Activated CD4-positive, alpha-beta T cell treated with anti-CD3 and anti-CD28 coated beads for 4 hours (primary cell): ENCODE data around the gene ABTB1.

ENCODE experiments used
- DNase-seq, 2 donors: peaks; one replicate each; pipeline ENCODE4 v3.0.0-alpha.2; 2020

ABTB1 gene

DNA sequence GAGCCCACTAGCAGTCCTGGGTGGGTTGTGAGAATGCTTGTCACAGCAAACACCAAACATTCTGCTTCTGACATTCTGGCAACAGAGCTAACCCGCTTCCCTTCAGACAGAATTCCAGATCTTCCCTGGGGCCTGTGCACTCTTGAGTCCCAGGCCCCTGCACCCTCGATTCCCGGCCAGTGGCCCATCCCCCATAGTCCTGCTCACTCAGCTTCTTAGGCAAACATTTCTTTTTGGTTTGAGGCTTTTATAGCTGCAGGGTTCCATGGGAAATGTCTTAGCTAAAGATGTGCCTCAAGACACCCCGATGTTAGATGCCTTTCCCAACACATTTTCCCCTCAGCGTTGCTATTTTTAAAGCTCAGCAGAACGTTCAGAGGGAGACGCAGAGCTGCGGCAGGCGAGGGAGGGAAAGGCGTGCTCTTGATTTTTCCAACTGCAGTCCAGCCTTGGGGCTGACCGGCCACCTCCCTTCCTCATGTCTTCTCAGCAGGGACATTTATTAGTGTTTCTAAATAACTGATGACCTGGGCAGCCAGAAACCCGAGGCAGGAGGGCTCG lies 35.2 kb downstream of the ABTB1 start:
- DNase-seq: no peak

GRCh38 chr3:127708837-127709236 lies 36.1 kb downstream of the ABTB1 start:
- DNase-seq: no peak

GRCh38 chr3:127709320-127710060 lies 36.7 kb downstream of the ABTB1 start:
- DNase-seq: no peak

- DNase-seq: no peak
These were observed 37.6 kb downstream of the ABTB1 start for GRCh38 chr3:127710155-127710941.

- no peak for DNase-seq
These were observed 38.4 kb downstream of the ABTB1 start for GRCh38 chr3:127711021-127711695.

DNA sequence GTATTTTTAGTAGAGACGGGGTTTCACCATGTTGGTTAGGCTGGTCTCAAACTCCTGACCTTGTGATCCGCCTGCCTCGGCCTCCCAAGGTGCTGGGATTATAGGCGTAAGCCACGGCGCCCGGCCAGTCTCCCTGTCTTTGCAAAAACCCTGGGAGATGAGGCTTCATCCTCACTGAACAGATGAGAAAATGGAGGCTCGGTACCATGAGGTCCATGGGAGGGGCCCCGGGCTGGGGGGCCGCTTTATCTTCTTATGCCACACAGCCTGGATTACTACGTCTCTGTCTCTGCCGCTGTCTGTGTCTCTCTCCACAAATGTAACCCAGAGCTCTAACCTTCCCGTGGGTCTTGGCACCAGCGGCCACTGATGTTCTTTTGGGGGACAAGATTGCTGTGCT lies 39.1 kb downstream of the ABTB1 start:
- DNase-seq: no peak

DNA sequence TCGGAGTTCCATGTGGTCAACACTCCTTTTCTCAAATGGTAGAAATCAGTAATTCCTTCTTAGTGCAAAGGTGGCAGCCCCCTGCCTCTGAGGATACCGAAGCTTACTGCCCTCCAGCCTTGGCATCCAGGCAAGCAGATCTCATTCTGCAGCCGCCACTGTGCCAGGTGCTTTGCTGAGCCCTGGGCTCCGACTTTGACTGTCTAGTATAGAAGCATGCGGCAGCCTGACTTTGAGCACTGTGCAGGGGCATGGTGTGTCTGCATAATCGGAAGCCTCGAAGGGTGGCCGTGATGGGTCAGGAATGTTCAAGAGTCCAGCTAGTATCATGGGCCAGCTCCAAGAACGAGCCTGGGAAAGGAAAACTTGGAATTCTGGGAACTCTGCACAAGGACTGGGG lies 39.7 kb downstream of the ABTB1 start:
- no peak for DNase-seq

GRCh38 chr3:127712881-127713771 lies 40.4 kb downstream of the ABTB1 start:
- DNase-seq: no peak

DNA sequence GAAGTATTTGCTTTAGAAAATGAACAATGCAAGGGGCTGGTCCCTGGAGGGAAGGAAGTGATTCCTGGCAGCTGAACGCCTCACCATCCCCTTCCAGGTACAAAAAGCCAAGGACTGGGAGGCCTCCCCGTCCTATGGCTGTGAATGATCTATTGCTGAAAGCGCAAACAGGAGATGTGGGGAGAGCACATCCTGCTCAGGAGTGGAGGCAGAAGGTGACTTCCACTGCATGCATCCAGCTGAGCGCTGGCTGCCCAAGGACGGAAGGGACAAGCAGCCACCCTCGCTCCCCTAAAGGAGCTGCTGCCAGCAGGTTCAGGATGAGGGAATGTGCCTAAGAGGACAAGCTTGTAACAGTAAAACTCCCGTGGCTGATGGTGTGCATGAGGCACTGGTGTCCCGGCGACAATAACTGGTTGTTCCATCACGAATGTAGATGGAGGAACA lies 41.4 kb downstream of the ABTB1 start:
- no peak for DNase-seq

GRCh38 chr3:127714866-127715265 lies 42.1 kb downstream of the ABTB1 start:
- no peak for DNase-seq

GRCh38 chr3:127715532-127715931 lies 42.8 kb downstream of the ABTB1 start:
- DNase-seq: no peak

- DNase-seq: no peak
These were observed 43.6 kb downstream of the ABTB1 start for GRCh38 chr3:127716384-127716783.

DNA sequence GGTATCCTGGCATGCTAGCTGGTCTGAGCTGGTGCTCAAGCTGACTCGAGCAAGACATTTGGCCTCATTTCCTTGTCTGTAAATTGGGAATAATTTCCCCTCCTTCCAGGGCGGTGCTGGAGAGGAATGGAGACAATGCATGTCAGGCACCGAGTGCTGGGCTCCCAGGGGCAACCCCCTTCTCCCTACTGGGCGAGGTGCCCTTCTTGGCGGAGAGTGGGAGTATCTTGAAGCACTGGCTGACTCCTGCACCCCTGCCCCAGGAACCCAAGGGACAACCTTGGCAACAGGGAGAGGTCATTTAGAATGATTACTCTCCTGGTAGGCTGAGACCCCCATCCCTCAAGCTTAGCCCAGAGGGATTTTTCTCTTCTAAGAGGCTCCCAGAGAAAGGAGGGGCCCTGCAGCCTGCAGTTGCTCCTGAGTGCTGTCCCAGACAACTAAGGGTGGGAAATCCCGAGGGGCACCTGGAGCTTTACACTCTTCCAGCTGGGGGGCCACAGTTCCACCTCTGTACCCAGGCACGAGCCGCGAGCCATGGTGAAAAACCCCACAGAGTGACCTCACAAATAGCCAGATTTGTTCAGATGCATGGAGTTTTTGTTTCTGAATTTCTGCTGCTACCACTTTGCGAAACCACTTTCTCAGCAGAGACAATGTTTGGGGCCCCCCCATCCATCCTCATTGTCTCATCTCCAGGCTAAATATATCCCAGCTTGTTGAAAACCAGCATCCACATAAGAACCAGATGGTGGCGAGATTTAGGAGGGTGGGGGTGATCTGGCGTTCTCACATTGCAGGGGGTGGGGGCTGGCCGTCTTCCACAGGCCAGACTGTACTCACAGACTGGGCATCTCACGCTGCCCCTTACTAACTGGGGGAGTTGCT lies 44.8 kb downstream of the ABTB1 start:
- no peak for DNase-seq

DNA sequence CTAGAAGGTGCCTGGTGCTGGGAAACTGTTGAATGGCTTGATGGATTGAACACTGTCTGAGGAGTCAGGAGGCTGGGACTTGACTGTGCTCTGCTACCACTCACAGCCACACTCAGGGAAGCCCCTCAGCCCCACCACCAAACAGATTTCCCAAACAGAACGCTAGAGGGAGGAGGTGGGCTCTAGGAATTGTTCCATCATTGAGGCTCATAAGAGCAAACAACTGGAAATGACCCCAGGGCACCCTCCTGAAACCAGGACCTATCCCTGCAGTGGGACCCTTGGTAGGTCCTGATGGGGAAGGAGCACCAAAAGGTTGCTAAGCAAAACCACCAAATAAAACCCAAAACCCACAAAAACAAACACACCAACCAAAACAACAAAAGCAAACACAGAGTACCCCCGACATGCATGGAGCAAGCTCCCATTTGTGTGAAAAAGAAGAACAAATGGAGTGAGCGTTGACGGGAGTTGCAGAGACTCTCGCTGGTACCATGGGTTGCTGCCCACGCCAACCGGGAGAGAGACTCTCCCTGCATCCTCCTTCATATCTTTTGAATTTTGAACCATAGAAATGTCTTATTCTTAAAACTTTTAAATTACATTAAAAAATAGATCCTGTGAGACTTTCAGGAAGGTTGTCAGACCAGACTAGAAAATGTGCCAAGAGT lies 45.6 kb downstream of the ABTB1 start:
- no peak for DNase-seq

DNA sequence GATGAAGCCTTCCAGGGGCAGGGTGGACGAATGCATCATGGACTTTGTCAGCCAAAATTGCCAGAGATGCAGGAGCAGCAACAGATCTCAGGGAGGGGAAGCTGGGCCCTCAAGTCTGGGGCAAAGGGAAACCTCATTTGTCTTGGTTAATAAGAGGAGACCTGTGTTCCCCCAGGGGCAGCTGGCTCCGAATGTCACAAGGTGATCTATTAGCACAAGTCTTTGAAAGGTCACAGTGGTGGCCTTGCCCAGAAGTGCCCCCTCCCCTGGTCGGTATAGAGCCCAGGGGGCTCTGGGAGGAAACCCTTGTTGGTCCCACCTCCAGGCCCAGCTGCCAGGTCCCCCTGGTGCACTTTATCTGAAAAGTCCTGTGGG lies 46.2 kb downstream of the ABTB1 start:
- DNase-seq: no peak

DNA sequence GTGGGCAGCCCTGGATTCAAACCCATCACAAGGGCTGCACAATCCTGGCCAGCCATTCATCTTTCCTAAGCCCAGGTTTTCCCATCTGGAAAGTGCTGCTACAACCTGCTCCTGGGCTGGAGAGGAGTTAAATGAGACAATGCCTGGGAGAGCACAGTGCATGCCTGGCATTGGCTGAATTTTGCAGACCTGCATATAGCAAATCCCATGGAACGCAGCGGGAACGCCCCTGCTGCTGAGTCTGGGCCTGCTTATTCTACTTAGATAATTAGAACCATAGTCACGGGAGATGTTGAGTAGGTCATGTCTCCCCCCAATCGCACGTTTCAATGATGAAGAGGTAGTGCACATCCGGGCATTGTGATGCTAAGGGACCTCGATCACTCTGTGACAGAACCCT lies 46.6 kb downstream of the ABTB1 start:
- DNase-seq: no peak

DNA sequence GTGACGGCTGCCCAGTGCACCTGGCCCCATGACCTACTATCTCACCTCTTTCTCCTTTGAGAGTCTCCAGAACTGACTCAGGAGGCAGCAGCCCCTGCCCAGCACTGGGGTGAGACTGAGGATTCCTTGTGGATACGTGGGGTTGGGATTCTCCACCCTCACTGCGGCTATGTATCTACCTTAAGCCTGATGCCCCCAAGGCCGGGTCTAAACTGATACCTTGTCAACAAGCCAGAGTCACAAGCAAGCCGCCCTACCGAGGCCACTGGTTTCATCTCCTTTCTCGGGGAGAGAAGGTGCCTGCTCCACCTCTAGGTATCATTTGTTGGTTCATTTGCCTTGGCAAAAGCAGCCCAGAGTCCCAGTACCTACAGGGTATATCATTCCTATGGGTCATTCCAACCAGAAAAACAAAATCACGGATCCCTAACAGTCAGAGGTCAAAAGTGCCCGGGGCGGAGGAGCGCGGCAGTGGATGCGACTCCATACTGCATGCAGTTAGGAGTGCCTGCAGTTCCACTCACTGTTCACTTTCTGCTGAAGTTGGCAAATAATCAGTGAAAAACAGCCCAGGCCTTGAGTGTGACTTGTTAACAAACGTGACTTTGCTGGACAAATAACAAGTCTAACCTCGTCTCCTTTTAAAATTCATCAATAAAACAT lies 47.5 kb downstream of the ABTB1 start:
- DNase-seq: no peak

DNA sequence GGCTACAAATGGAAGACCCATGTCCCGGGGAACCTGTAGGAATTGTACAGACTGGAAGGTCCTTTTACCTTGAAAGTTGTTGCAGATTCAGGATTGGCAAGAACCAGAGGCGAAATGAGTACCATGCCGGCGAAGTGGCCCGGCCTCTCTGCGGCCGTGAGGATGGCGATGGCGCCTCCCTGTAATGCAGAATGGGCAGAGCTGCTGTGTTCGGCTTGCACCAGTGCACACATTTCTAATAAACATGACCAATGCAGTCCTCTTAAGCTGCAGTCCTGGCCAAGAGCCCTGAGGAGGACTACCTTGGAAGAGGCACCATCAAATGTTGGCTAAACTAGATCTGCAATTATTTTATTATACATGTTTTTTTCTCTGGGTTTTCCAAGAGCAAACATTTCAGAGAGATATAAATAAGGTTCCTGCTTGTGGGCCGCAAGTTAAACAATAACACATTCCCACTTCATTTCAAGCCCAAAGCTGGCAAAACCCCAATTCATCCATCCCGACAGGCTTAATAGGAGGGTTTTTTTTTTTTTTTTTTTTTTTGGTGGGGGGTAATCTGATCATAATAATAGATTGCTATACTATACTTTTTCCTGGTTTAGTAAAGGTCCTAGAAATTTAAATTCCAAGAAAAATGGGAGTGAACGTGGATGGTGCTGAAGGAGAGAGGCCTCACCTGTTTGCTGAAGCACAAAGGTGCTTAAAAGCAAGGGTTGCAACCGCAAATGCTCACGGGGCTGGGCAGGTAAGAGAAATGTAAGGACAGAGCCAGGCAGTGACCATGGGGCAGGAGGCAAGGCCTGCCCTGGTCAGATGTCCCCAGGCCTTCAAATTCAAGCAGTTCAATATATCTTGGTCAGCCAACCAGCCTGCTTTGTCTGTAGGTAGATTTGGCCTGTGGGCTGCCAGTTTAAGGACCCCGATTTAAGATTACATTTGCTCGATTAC lies 48.5 kb downstream of the ABTB1 start:
- no peak for DNase-seq
